ENCODE measurements around the gene ADO.
A peak's percentile ranks its signal among the peaks of the same experiment; 100 is the strongest.

ADO gene

DNA sequence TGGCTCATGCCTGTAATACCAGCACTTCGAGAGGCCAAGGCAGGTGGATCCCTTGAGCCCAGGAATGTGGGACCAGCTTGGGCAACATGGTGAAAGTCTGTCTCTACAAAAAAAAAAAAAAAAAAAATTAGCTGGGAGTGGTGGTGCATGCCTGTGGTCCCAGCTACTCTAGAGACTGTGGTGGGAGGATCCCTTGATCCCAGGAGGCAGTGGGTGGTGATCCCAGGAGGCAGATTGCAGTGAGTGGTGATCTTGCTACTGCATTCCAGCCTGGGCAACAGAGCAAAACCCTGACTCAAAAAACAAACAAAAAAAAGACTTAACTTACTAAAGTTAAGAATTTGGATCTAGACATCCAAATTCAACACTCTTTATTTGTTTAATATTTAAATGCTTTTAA, 10.2 kb upstream of the ADO start:
- DNase-seq: no peak

DNA sequence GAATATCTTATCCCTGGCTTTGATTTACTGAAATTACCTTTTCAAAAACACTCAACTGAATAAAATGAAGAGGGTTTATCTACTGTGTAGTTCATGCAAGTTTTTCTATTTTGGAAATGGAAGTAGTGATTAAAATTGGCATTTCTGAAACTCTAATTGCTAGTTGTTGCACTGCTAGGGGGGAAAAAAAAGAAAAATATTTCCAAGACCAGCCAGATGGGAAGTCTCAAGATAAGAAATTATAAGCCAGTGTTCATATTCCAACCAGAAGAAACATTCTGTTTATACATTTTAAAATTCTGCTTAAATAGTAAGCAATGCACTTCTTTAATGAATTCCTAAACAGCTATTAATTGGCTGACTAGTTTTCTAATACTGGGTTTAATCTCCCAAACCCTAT, 9.4 kb upstream of the ADO start:
- DNase-seq: no peak

DNA sequence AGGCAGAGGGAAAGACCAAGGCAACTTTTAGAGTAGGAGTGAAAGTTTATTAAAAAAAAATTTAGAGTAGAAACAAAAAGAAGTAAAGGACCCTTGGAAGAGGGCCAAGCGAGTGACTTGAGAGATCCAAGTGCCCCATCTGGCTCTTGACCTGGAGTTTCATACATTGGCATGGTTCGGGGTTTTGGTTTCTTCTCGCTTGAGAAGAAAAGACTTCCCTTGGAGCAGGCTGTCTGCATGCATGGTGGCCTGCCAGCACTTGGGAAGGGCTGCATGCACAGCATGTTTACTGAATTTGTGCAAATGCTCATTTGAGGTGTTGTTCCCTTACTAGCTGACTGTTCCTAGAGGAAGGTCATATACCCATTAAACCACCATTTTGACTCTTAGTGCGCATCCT, 8.8 kb upstream of the ADO start:
- DNase-seq: no peak

DNA sequence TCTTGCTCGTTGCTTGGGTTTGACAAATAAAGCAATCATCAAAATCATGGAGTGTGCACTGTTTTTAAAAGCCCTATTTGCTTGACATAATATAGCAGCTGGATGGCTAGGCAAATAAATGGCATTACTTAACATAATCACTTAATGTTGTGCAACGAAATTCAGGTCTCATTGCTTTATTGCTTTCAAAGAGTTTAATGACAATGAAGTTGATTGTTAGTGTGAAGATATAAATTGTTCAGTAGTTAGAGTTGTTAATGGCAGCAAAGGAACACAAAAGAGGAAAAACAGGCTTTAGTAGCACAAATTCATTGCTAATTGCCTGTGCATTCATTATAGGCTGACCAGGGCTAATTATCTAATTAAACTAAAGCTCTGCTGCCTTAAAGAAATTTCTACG, 7.6 kb upstream of the ADO start:
- DNase-seq: no peak

DNA sequence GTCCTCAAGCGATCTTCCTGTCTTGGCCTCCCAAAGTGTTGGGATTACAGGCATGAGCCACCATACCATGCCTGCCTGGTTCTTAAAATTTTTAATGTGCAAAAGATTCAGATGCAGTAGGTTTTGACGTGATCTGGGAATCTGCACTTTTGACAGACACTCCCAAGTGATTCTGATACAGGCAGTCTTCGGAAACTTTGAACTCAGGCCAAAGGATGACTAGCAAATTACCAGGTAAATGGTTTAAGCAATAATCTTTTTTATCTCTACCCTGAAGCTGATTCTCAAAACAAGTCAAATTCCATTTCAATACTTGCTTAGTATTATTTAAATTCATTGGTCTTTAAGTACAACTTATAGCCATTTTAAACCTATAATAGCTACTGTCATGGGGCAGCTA, 2.6 kb upstream of the ADO start:
- DNase-seq: no peak

DNA sequence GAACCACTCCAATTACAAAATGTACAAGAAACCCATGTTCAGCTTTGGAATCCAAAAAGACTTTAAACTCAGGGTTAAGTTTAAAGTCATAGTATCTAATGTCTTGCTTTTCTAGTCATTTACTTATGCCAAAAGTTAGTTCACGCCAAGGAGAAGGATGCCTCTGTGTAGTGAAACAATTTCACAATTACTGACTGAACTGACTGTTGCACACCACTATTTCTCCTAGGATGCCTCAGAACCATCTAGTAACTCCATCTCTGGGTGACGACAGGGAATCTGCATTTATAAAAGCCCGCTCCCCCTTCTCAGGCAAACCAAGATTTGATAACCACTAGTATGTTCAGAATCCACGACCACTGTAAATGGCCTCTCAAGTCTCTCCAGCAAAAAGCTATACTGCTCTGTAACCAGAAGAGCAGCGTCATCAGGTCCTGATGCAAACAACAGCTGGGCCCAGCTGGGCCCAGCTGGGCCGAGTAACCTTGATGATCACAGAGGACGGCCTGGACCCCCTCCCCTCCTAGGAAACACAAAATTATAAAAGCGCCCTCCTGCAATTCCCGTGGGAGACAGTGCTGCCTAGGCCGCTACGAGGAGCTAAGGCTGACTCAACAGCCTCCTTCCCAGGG, 680 bp upstream of the ADO start:
- DNase-seq: peak; percentile 61

DNA sequence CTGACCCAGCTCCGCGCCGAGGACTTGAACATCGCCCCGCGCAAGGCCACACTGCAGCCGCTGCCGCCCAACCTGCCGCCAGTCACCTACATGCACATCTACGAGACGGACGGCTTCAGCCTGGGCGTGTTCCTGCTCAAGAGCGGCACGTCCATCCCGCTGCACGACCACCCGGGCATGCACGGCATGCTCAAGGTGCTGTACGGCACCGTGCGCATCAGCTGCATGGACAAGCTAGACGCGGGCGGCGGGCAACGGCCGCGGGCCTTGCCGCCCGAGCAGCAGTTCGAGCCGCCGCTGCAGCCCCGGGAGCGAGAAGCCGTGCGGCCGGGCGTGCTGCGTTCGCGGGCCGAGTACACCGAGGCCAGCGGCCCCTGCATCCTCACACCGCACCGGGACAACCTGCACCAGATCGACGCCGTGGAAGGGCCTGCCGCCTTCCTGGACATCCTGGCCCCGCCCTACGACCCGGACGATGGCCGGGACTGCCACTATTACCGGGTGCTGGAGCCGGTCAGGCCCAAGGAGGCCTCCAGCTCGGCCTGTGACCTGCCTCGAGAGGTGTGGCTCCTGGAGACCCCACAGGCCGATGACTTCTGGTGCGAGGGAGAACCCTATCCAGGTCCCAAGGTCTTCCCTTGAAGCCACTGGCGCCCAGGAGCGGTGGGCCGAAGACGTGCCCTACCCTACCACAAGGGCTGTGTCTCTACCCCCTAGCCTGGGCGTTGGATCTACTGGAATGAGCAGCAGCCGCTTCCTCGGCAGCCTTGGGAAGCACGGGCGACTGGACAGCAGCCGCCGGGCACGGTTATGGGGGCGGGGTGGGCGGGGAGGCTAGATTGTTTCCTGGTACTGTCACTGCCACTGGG, 945 bp downstream of the ADO start:
- peak; percentile 2 for DNase-seq

DNA sequence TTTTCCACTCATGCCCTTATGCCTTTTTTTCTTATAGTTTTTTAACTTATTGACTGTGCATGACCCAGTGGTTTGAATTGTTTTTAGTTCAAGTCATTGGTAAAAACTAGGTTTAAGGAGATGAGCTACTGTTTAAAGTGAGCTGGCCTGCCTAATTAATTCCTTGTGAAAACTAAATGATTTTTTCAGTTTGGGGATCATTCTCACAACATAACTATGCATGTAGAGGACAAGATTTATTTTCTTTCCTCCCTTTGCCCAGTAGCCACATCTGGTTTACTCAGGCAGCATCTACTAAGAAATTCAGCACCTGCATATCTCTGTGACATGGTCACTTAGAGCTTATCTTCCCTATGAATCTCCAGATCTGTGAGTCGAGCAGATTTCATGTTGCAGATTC, 1.7 kb downstream of the ADO start:
- no peak for DNase-seq

DNA sequence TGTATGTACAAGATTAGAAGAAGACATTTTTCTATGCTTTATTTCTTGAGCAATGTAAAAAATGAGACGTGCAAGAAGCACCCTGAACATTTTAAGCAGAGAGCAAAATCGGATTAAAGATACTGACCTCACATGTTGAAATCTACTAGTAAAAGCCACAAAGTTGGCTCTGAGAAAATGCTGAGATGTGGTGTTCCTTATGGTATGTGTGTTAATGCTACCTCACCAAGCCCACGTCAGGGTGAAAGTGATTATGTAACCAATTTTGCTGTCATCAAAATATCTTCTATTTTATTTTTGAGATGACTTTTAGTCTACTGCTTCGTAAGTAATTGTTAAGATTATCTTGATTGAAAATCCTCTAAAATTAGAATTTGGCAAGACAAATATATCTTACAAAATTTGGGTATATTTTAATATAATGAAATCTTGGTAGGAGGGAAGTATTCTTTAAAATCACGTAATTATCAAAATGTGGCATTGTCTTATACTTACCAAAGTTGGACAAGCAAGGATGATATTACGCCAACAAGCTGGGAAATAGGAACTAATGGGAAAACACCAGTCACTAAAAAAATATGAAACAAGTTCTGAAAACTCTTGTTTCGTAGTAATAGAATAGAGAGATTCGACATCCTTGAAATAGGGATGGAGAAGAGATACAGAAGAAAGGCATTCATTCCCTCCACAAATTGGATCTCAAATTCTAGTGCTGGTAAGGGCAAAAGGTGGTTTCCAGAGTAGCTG, 5.8 kb downstream of the ADO start:
- no peak for DNase-seq

DNA sequence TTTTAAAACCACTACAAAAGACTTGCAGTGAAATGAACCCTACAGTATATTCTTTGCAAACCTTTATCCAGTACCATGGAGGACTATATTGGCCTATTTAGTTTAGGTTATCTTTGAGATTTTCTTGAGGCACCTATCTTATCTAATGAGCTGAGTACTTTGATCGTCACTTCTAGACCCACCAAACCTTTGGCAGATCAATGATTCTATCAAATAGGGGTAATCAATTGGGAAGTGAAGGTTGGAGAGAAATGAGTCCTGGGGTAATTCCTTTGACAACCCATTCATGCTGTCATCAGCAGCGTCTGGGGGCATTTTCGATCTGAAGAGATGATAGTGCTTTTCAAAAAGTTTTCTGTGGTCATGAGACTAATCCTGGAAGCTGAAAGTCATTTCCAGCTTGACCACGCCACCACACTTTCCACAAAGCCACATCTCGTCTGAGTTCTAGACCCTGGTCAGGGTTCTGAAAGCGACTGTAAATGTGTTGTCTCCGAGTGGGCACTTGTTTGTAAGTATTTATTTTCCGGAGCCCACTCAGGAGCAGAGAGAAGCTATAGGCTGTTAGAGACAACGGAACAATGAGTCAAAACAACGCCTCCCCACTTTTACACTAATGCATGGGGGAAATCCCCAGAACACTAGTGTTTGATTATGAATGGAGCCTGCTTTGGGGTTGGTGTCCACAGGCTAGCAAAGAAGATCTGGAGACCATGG, 6.8 kb downstream of the ADO start:
- DNase-seq: no peak

DNA sequence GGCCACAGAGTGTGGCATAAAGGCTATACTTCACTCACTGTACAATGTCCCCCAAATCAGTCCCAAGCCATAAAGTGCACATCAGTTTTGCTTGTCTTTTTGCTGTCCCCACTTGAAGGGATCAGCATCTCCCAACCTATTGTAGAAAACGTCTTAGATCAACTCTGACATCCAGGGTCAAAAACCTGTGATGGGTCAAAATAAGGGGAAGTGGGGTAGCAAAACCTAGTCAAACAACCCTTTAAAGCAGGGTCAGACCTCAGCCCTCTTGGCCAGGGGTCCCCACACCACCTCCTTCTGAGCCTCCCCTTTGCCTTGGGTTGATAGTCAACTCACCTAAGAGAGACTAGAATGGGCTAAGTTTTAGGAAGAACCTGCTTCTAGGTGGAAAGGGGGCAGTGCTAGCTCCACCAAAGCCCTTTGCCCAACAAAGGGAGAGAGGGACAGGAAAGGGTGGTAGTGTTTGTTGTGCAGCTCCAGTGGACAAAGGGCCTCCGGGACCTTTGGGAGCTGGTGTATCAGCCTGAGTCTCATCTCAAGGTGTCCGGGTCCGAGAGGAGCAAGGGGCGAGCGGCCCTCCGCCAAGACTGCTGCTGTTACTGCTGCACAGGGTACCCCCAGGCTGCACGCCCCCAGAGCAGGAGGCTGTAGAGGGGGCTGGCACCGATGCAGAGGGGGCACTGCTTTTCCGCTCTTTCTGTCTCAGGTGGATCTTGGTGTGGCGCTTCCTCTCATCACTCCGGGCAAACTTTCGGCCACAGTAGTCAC, 8.3 kb downstream of the ADO start:
- no peak for DNase-seq

DNA sequence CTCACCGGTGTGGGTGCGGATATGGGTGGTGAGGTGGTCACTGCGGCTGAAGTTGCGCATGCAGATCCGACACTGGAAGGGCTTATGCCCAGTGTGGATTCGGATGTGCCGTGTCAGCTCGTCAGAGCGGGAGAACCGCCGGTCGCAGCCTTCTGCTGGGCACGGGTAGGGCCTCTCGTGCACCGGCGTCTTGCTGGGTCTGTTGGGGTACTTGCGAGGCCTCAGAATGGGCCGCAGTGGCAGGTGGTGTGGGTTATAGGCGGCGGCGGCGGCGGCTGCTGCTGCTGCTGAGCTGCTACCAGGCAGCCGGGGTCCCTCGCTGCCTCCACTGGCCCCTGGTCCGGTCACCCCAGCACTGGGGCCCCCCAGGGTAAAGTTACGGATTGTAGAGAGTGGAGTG, 8.9 kb downstream of the ADO start:
- no peak for DNase-seq

DNA sequence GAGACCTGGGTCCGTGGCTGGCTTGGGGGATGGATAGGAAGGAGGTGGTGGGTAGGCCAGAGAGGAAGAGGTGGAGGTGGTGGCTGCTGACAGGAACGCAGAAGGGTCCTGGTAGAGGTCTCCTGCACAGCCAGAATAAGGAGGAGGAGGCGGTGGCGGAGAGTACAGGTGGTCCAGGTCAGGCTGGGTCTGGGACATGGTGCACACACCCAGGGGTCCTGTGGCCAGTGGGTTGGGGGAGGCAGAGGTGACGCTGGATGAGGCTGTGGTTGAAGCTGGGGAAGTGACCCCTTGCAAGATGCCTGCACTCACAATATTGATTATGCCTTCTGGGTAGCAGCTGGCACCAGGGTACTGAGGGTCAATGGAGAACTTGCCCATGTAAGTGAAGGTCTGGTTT, 9.5 kb downstream of the ADO start:
- no peak for DNase-seq

DNA sequence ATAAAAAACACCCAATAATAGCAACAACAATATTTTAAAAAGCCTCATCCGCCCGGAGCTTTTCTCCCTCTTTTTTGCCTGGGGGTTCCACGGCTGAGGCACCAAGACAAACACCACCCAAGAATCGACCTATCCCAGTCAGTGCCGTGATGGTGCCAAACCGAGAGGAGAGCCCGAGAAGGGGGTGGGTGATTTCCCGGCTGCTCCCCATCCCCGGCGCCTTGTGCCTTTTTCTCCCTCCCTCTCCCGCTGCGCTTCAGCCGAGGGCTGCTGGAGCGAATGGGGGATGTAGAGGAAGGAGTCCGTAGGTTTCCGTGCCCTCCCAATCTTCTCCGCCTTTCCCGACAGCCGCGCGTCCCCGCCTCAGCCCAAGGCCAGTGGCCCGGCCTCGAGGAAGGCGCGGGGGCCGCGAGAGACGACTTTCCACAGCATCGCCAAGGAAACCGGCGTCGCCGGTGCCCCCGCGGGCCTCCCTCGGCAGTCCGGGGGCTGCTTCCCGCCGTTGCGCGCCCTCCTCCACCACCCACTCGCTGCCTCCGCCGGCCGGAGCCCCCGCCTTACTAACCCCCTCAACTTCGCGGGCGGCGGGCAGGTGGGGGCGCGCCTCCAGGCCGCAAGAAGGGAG, 10.3 kb downstream of the ADO start:
- no peak for DNase-seq

DNA sequence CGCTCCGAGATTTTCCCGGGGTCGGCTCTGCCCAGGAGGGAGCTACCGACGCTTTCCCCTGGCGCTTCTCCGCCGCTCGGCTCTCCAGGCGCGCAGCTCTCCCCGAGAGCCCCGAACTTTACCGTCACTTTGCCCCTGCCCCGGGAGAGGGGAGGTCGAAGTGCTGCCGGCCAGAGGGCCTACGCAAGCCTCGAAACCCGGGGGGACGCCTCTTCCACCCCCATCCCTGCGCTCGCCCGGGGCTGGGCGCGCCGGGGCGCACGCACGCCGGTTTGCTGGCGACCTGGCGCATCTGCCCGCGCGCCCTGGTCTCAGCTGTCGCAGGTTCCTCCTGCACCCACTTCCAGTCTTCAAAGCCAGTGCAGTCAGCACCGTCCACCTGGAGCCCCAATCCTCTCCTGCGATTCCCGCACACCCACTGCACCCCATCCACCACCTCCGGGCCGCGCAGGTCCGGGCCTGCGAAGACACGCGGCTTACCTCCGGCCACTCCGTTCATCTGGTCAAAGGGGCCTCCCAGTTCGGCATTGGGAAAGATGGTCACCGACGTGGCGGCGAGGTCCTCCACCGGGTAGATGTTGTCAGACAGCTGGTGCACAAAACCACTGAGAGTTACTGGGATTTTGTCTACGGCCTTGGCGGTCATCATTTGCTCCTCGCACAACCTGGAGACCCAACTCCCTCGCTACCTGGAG, 11.0 kb downstream of the ADO start:
- DNase-seq: no peak

DNA sequence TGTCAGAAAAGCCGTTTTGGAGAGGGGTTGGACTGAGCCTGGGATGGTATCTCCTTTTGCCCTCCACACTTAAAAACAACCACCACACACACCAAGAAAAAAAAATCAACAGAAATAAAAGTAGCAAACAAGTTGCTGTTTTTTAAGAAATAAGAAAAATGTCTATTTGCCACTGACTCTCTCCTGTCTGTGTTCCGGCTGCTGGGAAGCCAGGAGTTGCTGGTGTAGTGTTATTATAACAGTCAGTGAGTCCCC, 11.5 kb downstream of the ADO start:
- no peak for DNase-seq

DNA sequence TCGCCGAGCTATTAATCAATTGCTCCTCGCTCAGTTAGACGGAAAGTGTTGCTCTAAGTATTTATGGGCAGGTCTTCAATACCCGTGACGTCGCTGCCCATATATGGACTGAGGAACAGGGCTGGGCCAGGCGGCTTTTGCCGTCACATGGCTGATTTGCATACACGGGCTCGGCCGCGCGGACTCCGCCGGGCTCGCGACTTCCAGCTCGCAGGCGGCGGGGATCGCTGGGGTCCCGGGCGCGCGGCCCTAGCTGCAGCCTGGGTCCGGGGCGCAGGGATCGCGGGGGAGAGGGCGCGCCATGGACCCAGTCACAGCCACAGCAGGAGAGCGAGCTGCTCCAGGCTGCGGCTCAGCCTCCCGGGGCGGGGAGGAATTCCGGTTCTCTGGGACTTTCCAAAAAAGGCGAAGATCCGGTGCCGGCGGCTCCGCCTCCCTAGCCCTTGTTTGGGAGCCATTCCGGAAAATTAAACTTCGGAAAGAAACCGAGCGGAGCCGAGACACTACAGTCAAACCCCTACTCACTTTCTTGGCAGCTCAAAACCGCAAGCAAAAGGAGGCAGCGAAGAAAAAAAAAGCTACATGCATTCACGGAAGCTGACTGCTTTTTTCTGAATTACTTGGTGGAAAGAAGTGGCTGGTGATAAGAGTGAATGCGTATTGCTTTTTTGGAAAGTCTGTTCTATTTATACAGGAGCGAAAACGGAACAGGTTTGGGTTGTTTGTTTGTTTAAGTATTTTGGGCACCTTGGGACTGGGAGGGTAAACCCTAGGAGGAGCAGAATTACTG, 12.0 kb downstream of the ADO start, which contains the start of gene EGR2:
Gene EGR2 (minus strand): TSS at position 36 of the 790 bp plus-strand sequence. CDS start 337 bp downstream, outside the sequence.
- DNase-seq: peak; percentile 90

DNA sequence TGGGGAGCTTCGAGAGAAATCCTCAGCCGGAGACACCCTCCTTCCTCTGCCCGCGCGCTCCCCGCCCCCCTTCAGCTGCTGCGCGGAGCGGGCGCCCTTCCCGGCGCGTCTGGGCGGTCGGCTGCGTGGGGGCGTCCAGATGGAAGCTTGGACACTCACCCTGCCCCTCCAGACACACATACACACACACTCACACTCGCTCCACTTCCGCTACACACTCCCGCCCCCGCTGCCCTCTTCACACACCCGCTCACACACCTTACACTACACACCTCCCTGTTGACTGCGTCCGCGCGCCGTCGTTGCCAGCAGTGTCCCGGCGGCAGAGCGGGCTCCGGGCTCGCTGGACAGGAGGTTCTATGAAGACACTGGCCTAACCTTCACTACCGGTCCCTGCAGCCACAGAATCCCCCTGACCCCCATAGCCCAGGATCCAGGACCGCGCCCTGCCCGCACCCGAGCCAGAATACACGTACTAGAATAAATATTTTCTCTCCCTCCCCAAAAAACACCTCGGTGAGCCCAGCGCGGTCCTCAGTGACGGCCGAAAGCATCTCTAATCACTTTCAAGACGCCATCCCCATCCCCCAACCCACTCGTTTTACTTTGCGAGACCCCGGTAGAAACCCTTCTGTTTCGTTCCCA, 12.7 kb downstream of the ADO start:
- peak; percentile 37 for DNase-seq

DNA sequence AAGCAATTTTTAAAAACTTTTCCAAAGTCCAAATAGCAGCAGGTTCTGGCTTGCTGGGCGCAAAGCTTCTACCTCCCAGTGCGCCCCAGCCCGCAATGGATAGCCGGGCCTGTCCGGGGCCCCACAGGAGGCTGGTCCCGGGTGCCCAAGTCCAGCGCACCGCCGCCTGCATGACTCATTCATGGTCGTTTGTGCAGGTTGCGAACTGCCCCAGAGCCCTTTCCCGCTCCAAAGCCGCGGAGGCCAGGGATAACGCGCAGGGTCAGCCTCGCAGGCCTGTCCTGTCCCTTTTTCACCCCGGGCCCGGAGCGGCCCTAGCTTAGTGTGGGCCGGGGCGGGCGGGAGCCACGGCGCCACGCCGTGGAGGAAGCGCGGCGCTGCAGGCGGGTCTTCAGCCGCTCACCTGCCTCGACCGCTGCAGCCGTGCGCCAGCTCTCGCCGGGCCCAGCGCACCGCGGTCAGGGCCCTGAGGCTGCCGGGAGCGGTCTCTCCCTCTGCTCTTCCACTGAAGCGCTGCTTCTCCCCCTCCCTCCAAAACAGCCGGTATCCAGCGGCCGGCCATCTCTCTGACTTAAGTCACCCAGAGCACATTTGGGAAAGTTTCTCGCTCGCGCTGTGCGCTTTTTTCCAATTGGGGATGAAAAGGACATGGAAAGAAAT, 13.4 kb downstream of the ADO start:
- peak; percentile 73 for DNase-seq

Measured in midbrain (tissue), 1 donor.